VCaP (cell line): ENCODE data around the gene TMEM98.
"Not testable (repeated sequence)": the region's sequence is repeated elsewhere in the genome, so short reads cannot be mapped to it uniquely, and the experiment has no call there.

ENCODE experiments used
- H3K27ac ChIP-seq: fragments of 450-650 bp; 2 replicates; pipeline ENCODE4 v1.5.1; 2017
- TF ChIP-seq, protein P1 (sequence below): fragments of 450-650 bp; conservative IDR thresholded peaks from 2 replicates; pipeline ENCODE4 v1.5.1; 2017; ENCODE audit warnings: mild to moderate bottlenecking, moderate library complexity

The TMEM98 gene

DNA sequence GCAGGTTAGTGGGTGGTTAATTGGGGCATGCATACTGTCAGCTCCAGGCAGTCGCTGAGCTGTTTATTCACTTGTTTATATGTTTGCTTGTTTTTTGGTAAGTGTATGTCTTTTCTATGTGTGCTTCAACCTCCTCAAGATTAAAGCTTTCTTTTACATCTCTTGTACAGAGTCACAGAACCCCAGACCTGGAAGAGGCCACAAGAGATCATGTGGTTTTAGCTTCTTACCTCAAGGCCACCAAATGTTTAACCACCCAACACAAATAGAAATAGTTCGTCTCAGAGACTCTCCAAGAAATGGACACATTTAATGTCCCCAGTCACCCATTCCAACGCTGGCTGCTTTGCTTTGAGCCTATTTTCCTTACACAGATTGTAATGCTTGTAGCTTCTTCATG, 11.8 kb upstream of the TMEM98 start:
- no peak overlapping the region for H3K27ac ChIP-seq
- TF ChIP-seq, protein P1, sequence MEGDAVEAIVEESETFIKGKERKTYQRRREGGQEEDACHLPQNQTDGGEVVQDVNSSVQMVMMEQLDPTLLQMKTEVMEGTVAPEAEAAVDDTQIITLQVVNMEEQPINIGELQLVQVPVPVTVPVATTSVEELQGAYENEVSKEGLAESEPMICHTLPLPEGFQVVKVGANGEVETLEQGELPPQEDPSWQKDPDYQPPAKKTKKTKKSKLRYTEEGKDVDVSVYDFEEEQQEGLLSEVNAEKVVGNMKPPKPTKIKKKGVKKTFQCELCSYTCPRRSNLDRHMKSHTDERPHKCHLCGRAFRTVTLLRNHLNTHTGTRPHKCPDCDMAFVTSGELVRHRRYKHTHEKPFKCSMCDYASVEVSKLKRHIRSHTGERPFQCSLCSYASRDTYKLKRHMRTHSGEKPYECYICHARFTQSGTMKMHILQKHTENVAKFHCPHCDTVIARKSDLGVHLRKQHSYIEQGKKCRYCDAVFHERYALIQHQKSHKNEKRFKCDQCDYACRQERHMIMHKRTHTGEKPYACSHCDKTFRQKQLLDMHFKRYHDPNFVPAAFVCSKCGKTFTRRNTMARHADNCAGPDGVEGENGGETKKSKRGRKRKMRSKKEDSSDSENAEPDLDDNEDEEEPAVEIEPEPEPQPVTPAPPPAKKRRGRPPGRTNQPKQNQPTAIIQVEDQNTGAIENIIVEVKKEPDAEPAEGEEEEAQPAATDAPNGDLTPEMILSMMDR = no peak

DNA sequence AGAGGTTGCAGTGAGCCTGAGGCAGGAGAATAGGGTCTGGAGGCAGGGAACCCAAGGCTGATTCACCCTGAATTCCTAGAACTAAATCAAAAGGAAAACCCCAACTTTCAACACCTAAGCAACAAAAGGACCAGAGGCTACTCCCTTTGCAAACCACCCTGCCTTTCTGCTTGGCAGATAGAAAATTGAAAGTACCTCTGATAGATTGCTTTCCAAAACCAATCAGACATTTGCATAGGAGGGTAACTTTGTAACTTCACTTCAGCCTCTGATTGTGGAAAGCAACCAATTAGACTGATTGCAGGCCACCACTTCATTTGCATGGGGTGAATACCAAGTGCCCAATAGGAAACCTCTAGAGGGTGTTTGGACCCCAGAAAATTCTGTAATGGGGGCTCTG, 10.9 kb upstream of the TMEM98 start:
- TF ChIP-seq, protein P1 = no peak
- H3K27ac ChIP-seq = no peak overlapping the region

DNA sequence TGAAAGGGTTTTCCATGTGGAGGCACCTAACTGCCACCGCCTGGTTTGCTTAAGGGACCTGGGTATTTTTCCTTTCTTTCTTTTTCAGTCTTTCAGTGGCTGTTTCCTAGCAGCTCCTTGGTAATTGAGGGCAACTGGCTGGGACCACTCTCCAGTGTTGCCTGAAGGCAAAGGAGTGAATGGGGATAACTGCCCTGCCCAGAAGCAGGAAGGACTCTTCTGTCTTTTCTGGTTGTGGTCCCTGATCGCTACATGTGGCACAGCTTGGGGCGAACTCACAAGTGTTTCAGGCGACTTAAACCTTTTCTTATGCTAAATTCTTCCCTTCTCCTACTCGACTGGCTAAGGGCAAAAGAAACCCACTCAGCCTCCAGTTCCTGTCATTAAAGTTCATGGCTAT, 10.1 kb upstream of the TMEM98 start:
- no peak overlapping the region for H3K27ac ChIP-seq
- TF ChIP-seq, protein P1 = no peak

DNA sequence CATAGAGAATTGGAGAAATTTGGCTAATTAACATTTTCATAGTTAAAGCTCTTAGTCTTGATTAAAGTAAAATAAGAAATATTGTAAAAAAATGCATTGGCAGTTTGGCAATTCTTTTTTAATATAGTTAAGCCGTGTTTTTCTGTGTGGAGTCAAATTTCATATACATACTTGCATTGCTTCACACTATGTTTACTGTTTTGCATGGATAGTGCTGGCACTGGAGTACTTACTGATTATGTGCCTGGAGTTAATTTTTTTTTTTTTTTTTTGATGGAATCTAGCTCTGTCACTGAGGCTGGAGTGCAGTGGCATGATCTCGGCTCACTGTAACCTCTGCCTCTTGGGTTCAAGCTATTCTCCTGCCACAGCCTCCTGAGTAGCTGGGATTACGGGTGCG, 8.1 kb upstream of the TMEM98 start:
- H3K27ac ChIP-seq = not testable (repeated sequence)

DNA sequence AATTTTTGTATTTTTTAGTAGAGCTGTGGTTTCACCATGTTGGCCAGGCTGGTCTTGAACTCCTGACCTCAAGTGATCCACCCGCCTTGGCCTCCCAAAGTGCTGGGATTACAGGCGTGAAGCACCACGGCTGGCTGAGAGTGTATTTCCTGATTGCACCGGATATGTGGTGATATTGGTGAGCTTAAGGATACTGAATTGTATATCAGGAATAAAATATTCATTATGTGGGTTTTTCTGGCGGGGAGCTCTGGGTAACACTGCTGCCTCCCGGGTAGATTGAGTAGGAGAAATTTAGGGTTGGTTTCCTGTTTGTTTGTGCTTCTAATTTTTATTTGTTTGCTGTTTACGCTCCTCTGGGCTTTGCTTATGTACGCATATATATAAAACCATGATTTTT, 7.7 kb upstream of the TMEM98 start:
- TF ChIP-seq, protein P1 = no peak

DNA sequence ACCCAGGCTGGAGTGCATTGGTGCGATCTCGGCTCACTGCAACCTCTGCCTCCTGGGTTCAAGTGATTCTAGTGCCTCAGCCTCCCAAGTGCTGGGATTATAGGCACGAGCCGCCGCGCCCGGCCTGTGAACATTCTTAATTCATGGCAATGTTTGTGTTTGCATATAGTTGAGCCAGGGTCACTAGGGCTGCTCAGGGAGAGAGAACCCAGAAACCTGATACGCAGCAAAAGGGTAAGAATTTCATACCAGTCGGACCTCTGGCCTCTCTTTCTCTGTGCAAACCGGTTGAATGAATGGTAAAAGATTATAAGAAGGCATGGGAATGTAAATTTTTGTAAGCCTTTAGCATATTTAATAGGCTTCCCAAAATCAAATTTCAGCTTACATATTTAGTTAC, 6.9 kb upstream of the TMEM98 start:
- H3K27ac ChIP-seq = no peak overlapping the region
- TF ChIP-seq, protein P1 = no peak

More for the DNA sequence above, 7.7 kb upstream of the TMEM98 start:
- H3K27ac ChIP-seq = no peak overlapping the region

DNA sequence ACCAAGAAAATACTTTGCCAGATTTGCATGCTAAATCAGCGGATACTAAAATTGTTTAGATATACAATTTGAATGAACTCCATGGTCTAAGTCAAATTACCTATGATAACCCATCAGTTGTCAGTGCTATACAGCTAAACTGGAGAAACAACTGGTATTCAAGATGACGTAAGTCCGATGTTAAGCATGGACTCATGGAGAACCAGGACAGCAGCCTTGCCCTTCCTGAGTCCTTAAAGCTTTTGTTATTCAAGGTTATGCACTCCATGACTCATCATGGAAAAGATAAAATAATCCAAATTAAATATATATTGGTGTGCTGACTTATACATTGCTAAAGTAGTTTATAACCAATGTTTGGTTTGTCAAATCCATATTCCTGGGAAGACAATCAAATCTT, 4.0 kb upstream of the TMEM98 start:
- H3K27ac ChIP-seq = not testable (repeated sequence)

DNA sequence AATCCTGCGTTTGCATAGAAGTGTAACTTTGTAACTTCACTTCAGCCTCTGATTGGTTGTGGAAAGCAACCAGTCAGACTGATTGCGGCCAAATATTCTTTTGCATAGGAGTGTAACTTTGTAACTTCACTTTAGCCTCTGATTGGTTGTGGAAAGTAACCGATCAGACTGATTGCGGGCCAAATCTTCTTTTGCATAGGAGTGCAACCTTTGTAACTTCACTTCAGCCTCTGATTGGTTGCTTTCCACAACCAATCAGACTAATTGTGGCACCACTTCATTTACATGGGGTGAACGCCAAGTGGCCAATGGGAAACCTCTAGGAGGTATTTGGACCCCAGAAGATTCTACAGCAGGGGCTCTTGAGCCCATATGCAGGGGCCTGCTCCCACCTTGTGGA, 1.8 kb upstream of the TMEM98 start:
- TF ChIP-seq, protein P1 = no peak
- peak overlapping the region; percentile 90; the same call in 1 of the 2 replicates for H3K27ac ChIP-seq

DNA sequence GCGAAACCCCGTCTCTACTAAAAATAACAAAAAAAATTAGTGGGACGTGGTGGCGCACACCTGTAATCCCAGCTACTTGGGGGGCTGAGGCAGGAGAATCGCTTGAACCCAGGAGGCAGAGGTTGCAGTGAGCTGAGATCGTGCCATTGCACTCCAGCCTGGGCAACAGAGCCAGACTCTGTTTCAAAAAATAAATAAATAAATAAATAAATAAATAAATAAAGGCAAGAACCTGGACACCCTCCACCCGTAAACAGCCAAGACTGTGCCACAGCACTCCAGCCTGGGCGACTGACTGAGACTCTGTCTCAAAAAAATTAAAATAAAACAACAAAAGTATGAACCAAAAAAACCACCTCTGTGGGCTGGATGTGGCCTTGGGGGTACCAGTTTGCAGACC, 1.2 kb upstream of the TMEM98 start:
- H3K27ac ChIP-seq = peak overlapping the region; percentile 90
